Lung microvascular endothelial cell (primary cell): ENCODE data around the gene CDH13. TPM values are rescaled to one million over a fixed set of nuclear protein-coding genes. Genes with fewer than 3 reads are reported as not detected.
A peak's percentile ranks its signal among the peaks of the same experiment; 100 is the strongest.

Source experiments
- DNase-seq, 2 donors: peaks; one replicate each; pipeline versions ENCODE4 v3.0.0 to v3.0.0-alpha.2; 2010; ENCODE audit warnings: low read depth in 2 of 2
- total RNA-seq: library from RNA; depleted of rRNA; stranded (reverse); fragments of >200 nt; gene quantifications from 2 replicates; pipeline ENCODE4 v1.2.1, GENCODE V29; 2014

Gene CDH13
- total RNA-seq, 1 donor from 2014 or later = 14.5 TPM

- DNase-seq = no peak
These were observed 482.8 kb downstream of the CDH13 start for GRCh38 chr16:83109490-83110125.

GRCh38 chr16:83110269-83110668 lies 483.5 kb downstream of the CDH13 start:
- no peak for DNase-seq

- DNase-seq = peak; percentile 61 to 65
These were observed 486.5 kb downstream of the CDH13 start for GRCh38 chr16:83113317-83113716.

GRCh38 chr16:83113811-83114210 lies 487.0 kb downstream of the CDH13 start:
- no peak for DNase-seq

GRCh38 chr16:83115491-83116232 lies 488.9 kb downstream of the CDH13 start:
- no peak for DNase-seq

GRCh38 chr16:83116274-83116892 lies 489.6 kb downstream of the CDH13 start:
- DNase-seq = no peak

- DNase-seq = no peak
These were observed 491.0 kb downstream of the CDH13 start for GRCh38 chr16:83117810-83118209.

- peak in 1 of 2 donors; percentile 26 for DNase-seq
These were observed 491.6 kb downstream of the CDH13 start for GRCh38 chr16:83118365-83118764.

- DNase-seq = no peak
These were observed 499.3 kb downstream of the CDH13 start for GRCh38 chr16:83125999-83126568.

- DNase-seq = no peak
These were observed 501.3 kb downstream of the CDH13 start for GRCh38 chr16:83128041-83128440.

GRCh38 chr16:83130039-83130438 lies 503.3 kb downstream of the CDH13 start:
- no peak for DNase-seq

GRCh38 chr16:83134638-83135037 lies 507.9 kb downstream of the CDH13 start:
- DNase-seq = no peak

- no peak for DNase-seq
These were observed 509.6 kb downstream of the CDH13 start for GRCh38 chr16:83136419-83136818.

- DNase-seq = peak in 1 of 2 donors; percentile 7
These were observed 510.2 kb downstream of the CDH13 start for GRCh38 chr16:83136924-83137323.

GRCh38 chr16:83137326-83137781 lies 510.6 kb downstream of the CDH13 start:
- peak; percentile 48 to 86 for DNase-seq

- DNase-seq = no peak
These were observed 511.1 kb downstream of the CDH13 start for GRCh38 chr16:83137894-83138293.

GRCh38 chr16:83138512-83138911 lies 511.7 kb downstream of the CDH13 start:
- DNase-seq = no peak

GRCh38 chr16:83138976-83139690 lies 512.4 kb downstream of the CDH13 start:
- DNase-seq = no peak

GRCh38 chr16:83143788-83144187 lies 517.0 kb downstream of the CDH13 start:
- DNase-seq = no peak

- no peak for DNase-seq
These were observed 518.5 kb downstream of the CDH13 start for GRCh38 chr16:83145297-83145696.

GRCh38 chr16:83147244-83147643 lies 520.5 kb downstream of the CDH13 start:
- DNase-seq = peak in 1 of 2 donors; percentile 6
